ENCODE measurements around the gene UBE2G2. TPM values are rescaled to one million over a fixed set of nuclear protein-coding genes. Genes with fewer than 3 reads are reported as not detected.

The UBE2G2 gene
- total RNA-seq, 1 experiment from 2014 or later, result 147 TPM

GRCh38 chr21:44817914-44818639 lies 16.5 kb upstream of the UBE2G2 start, which contains the start of gene SUMO3:
Gene SUMO3 (minus strand): TSS chr21:44818062. CDS start chr21:44817968, 94 bp downstream.
- peaks cover 21% of the 10 kb centered on the region for H3K9me3 Mint-ChIP-seq (ENCODE audit: unreplicated experiment)
- peaks cover 6% of the 10 kb centered on the region for H3K4me1 Mint-ChIP-seq (ENCODE audit: insufficient read depth, unreplicated experiment)
- ChIA-PET POLR2A (interaction anchor here (0.7 to 0.9 kb wide), 3 partner anchors 16 to 122 kb away, joined by 3 to 11 read pairs (median 3); partner anchors contain the start of genes SLX9 and UBE2G2), CTCF (interaction anchor here (0.5 to 1.0 kb wide), 2 partner anchors 13 to 75 kb away, joined by 3 read pairs; no protein-coding TSS in a partner anchor)
- DNase-seq (ENCODE audit: unreplicated experiment), result peak; percentile 60
- H3K27ac Mint-ChIP-seq (ENCODE audit: low read depth, unreplicated experiment), result no peak within 1 kb of the TSS
- TF ChIP-seq CTCF (IDR thresholded peaks at IDR 0.05; ENCODE audit: unreplicated experiment), result no peak
- TSS peak; percentile 54 for BruUV-seq (replicated peaks)
- H3K36me3 Mint-ChIP-seq (ENCODE audit: insufficient read depth, unreplicated experiment), result peaks cover 14% of the 10 kb centered on the region
- H3K27me3 Mint-ChIP-seq (ENCODE audit: insufficient read depth, unreplicated experiment), result no peaks in the 10 kb centered on the region
- intact Hi-C loops (cut with micrococcal nuclease), result loop anchor here (5.0 kb wide), 2 partner anchors 54 to 109 kb away; partner anchors contain the start of gene PTTG1IP
- peak within 1 kb of the TSS; percentile 72 for H3K4me3 Mint-ChIP-seq (ENCODE audit: unreplicated experiment)

GRCh38 chr21:44817506-44817880 lies 15.9 kb upstream of the UBE2G2 start:
- Mint-ChIP-seq H3K4me1 (ENCODE audit: insufficient read depth, unreplicated experiment) (peaks cover 10% of the 10 kb centered on the region), H3K9me3 (ENCODE audit: unreplicated experiment) (peaks cover 16% of the 10 kb centered on the region), H3K4me3 (ENCODE audit: unreplicated experiment) (peak overlapping the region; percentile 72), H3K36me3 (ENCODE audit: insufficient read depth, unreplicated experiment) (peaks cover 14% of the 10 kb centered on the region), H3K27me3 (ENCODE audit: insufficient read depth, unreplicated experiment) (no peaks in the 10 kb centered on the region), H3K27ac (ENCODE audit: low read depth, unreplicated experiment) (no peak overlapping the region)
- POLR2A ChIA-PET, result interaction anchor here (0.6 to 0.9 kb wide), 5 partner anchors 16 to 388 kb away, joined by 3 to 11 read pairs (median 3); partner anchors contain the start of genes SLX9 and UBE2G2
- peak; percentile 84 for DNase-seq (ENCODE audit: unreplicated experiment)
- CTCF ChIA-PET, result interaction anchor here (1.0 kb wide), 1 partner anchor 12 kb away, joined by 3 read pairs; no protein-coding TSS in a partner anchor
- BruUV-seq (replicated peaks), result no TSS peak
- intact Hi-C loops (cut with micrococcal nuclease), result loop anchor here (5.0 kb wide), 2 partner anchors 55 to 110 kb away; partner anchors contain the start of gene PTTG1IP
- no peak for TF ChIP-seq CTCF (IDR thresholded peaks at IDR 0.05; ENCODE audit: unreplicated experiment)

GRCh38 chr21:44816761-44817505 lies 15.3 kb upstream of the UBE2G2 start:
- Mint-ChIP-seq H3K4me3 (ENCODE audit: unreplicated experiment) (peak overlapping the region; percentile 72), H3K27me3 (ENCODE audit: insufficient read depth, unreplicated experiment) (no peaks in the 10 kb centered on the region), H3K4me1 (ENCODE audit: insufficient read depth, unreplicated experiment) (peaks cover 10% of the 10 kb centered on the region), H3K27ac (ENCODE audit: low read depth, unreplicated experiment) (no peak overlapping the region), H3K36me3 (ENCODE audit: insufficient read depth, unreplicated experiment) (peaks cover 14% of the 10 kb centered on the region), H3K9me3 (ENCODE audit: unreplicated experiment) (peaks cover 10% of the 10 kb centered on the region)
- ChIA-PET CTCF (interaction anchor here (1.0 kb wide), 1 partner anchor 12 kb away, joined by 3 read pairs; no protein-coding TSS in a partner anchor), POLR2A (interaction anchor here (0.6 to 1.0 kb wide), 5 partner anchors 15 to 389 kb away, joined by 3 to 11 read pairs (median 3); partner anchors contain the start of genes SLX9 and UBE2G2)
- BruUV-seq (replicated peaks), result no TSS peak
- DNase-seq (ENCODE audit: unreplicated experiment), result no peak
- intact Hi-C loops (cut with micrococcal nuclease), result loop anchor here (5.0 kb wide), 2 partner anchors 55 to 110 kb away; partner anchors contain the start of gene PTTG1IP
- no peak for TF ChIP-seq CTCF (IDR thresholded peaks at IDR 0.05; ENCODE audit: unreplicated experiment)
